Gastrocnemius medialis (tissue), 4 donors: Measurements from ENCODE around the gene RPAP2.
A peak's percentile ranks its signal among the peaks of the same experiment; 100 is the strongest.

Source experiments
- POLR2A ChIP-seq, 2 donors: fragments of 450-650 bp; IDR thresholded peaks; one replicate each; pipeline ENCODE4 v1.6.1; 2017; ENCODE audit warnings: antibody characterized with exemption in 2 of 2, mild to moderate bottlenecking in 2 of 2, moderate library complexity in 2 of 2
- TF ChIP-seq, protein P1 (sequence below), 5 experiments: fragments of 450-650 bp in 3 of 5; fragments of 200-600 bp in 2 of 5; sonication (generic) in 2 of 5; IDR thresholded peaks in 4 of 5; conservative IDR thresholded peaks in 1 of 5; 1 replicate in 4 of 5; 2 replicates in 1 of 5; pipeline ENCODE4 v1.5.1; 2016 to 2019; ENCODE audit warnings: antibody characterized with exemption in 5 of 5, mild to moderate bottlenecking in 3 of 5, moderate library complexity in 3 of 5

DNA sequence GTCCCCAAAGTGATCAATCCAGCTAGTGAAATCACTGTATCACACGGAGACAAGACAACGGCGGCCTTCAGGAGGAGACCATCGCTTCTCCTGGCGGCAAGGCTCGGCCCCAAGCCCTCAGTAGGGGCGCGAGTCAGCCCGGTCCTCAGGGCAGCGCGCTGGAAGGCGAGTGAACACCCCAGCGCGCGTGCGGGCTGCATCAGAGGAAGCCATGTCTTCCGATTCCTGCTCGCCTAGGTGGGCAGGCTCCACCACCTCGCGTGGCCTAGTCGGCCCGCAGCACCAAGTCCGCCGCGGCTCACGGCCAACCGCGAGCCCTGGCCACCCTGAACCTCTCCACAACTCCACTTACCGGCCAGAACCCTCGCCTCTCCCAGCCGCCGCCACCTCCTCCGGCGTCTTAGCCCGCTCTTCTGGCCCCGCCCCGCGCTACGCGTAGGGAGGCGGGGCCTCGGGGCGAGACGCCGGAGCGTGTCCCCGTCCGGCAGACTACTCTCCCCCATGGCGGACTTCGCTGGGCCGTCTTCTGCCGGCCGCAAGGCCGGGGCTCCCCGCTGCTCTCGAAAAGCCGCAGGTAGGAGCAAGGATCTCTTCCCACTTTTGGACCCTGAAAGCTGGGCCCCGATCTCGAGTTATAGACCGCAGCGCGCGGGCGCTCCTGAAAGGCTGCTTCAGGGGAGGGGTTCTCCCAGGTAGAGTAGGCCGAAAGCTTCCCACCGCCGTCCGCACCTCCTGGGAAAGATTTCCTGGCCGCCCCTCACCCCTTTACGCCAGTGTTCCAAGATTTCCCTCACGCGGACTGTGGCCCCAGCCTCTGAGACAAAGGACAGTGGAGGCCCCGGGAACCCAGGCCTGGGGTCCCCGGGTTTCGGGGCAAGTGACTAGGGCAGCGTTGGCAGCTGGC is at the start of gene RPAP2, which contains the start of gene GLMN:
- TF ChIP-seq, protein P1, sequence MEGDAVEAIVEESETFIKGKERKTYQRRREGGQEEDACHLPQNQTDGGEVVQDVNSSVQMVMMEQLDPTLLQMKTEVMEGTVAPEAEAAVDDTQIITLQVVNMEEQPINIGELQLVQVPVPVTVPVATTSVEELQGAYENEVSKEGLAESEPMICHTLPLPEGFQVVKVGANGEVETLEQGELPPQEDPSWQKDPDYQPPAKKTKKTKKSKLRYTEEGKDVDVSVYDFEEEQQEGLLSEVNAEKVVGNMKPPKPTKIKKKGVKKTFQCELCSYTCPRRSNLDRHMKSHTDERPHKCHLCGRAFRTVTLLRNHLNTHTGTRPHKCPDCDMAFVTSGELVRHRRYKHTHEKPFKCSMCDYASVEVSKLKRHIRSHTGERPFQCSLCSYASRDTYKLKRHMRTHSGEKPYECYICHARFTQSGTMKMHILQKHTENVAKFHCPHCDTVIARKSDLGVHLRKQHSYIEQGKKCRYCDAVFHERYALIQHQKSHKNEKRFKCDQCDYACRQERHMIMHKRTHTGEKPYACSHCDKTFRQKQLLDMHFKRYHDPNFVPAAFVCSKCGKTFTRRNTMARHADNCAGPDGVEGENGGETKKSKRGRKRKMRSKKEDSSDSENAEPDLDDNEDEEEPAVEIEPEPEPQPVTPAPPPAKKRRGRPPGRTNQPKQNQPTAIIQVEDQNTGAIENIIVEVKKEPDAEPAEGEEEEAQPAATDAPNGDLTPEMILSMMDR (IDR thresholded peaks at IDR 0.05 in 4 of 5, conservative IDR thresholded peaks at IDR 0.05 in 1 of 5) = no peak
- TF ChIP-seq POLR2A (IDR thresholded peaks at IDR 0.05) = peak; percentile 72 to 73
